ENCODE data around the gene NIN. TPM values are rescaled to one million over a fixed set of nuclear protein-coding genes. Genes with fewer than 3 reads are reported as not detected.

Gene NIN
- total RNA-seq, 1 donor from 2014 or later: 45.4 TPM

DNA sequence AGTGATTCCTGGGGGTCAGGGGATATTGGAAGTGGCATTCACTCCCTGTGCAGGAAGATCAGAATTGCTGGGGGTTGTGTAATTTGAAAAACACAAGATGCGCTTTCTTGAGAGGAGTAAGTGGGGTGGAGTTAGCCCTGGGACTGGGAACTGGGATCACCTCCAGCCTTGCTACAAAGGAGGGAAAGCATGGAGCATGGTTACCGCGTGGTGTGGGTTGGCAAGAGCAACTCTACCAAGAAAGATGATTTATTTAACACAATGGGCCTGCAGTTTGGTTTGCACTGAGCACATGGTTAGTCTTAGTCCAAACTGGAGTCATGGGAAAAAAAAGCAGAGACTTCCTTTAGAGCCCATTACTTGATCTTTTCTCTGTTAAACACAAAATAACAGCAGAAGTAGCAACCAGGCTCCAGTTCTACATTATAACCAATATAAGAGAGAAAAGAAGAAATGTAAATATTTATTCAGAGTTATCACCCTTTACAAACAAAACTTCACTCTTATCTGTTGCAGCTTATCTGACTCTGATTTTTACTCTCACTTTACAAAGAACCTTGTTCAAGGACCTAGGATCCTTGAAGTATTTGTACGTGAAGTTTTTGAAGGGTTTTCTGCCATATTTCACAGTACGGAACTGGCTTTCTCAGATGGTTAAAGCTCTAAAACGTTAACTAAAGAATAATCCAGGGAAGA, 2.1 kb upstream of the NIN start:
- no peak overlapping the region for H3K9ac ChIP-seq (ENCODE audit: low read length)
- H3K4me3 Mint-ChIP-seq (ENCODE audit: unreplicated experiment): peak overlapping the region; percentile 14
- H3K9me3 Mint-ChIP-seq (ENCODE audit: unreplicated experiment): no peaks in the 10 kb centered on the region
- no peaks in the 10 kb centered on the region for H3K36me3 ChIP-seq (ENCODE audit: insufficient read depth, low read length)
- H4K20me1 ChIP-seq (ENCODE audit: insufficient read depth, low read length): peaks cover 21% of the 10 kb centered on the region
- no peak for TF ChIP-seq CTCF (IDR thresholded peaks at IDR 0.05; ENCODE audit: insufficient read depth, low read depth, low read length)
- H3K9me3 ChIP-seq (ENCODE audit: insufficient read depth, low read depth, low read length): no peaks in the 10 kb centered on the region
- H3K79me2 ChIP-seq (ENCODE audit: insufficient read depth, low read length): peaks cover 20% of the 10 kb centered on the region
- no peak overlapping the region for H3K4me3 ChIP-seq (ENCODE audit: insufficient read depth, low read depth, low read length)
- H2AFZ ChIP-seq (ENCODE audit: low read depth, low read length): no peak overlapping the region
- peaks cover 27% of the 10 kb centered on the region for H3K4me1 Mint-ChIP-seq (ENCODE audit: low read depth, unreplicated experiment)
- no peak overlapping the region for H3K27ac Mint-ChIP-seq (ENCODE audit: unreplicated experiment)
- H3K36me3 Mint-ChIP-seq (ENCODE audit: low read depth, unreplicated experiment): no peaks in the 10 kb centered on the region
- H3K4me2 ChIP-seq (ENCODE audit: low read length): no peak overlapping the region
- DNase-seq (ENCODE audit: low read depth): no peak
- peaks cover 6% of the 10 kb centered on the region for H3K27me3 Mint-ChIP-seq (ENCODE audit: low read depth, unreplicated experiment)
- peaks cover 18% of the 10 kb centered on the region for H3K4me1 ChIP-seq (ENCODE audit: insufficient read depth, low read length)
- FAIRE-seq: no peak
- H3K27me3 ChIP-seq (ENCODE audit: insufficient read depth, low read length): no peaks in the 10 kb centered on the region
- H3K27ac ChIP-seq (ENCODE audit: low read depth, low read length): no peak overlapping the region

- H3K36me3 ChIP-seq (ENCODE audit: insufficient read depth, low read length): no peaks in the 10 kb centered on the region
- Mint-ChIP-seq H3K4me3 (ENCODE audit: unreplicated experiment) (peak overlapping the region; percentile 95), H3K27me3 (ENCODE audit: low read depth, unreplicated experiment) (peaks cover 6% of the 10 kb centered on the region), H3K36me3 (ENCODE audit: low read depth, unreplicated experiment) (peaks cover 2% of the 10 kb centered on the region), H3K4me1 (ENCODE audit: low read depth, unreplicated experiment) (peaks cover 23% of the 10 kb centered on the region), H3K27ac (ENCODE audit: unreplicated experiment) (no peak overlapping the region), H3K9me3 (ENCODE audit: unreplicated experiment) (no peaks in the 10 kb centered on the region)
- H4K20me1 ChIP-seq (ENCODE audit: insufficient read depth, low read length): peaks cover 35% of the 10 kb centered on the region
- H3K27ac ChIP-seq (ENCODE audit: low read depth, low read length): peak overlapping the region; percentile 49
- no peak for TF ChIP-seq EZH2 (IDR thresholded peaks at IDR 0.05; ENCODE audit: insufficient read depth, low read length)
- TF ChIP-seq CTCF (IDR thresholded peaks at IDR 0.05; ENCODE audit: insufficient read depth, low read depth, low read length): no peak
- peak overlapping the region; percentile 90 for H3K4me2 ChIP-seq (ENCODE audit: low read length)
- H3K9me3 ChIP-seq (ENCODE audit: insufficient read depth, low read depth, low read length): no peaks in the 10 kb centered on the region
- H3K9ac ChIP-seq (ENCODE audit: low read length): peak overlapping the region; percentile 84
- DNase-seq (ENCODE audit: low read depth): no peak
- no peaks in the 10 kb centered on the region for H3K27me3 ChIP-seq (ENCODE audit: insufficient read depth, low read length)
- no peak for FAIRE-seq
- peak overlapping the region; percentile 97 for H2AFZ ChIP-seq (ENCODE audit: low read depth, low read length)
- H3K4me1 ChIP-seq (ENCODE audit: insufficient read depth, low read length): peaks cover 18% of the 10 kb centered on the region
- peaks cover 33% of the 10 kb centered on the region for H3K79me2 ChIP-seq (ENCODE audit: insufficient read depth, low read length)
- peak overlapping the region; percentile 83 for H3K4me3 ChIP-seq (ENCODE audit: insufficient read depth, low read depth, low read length)
These were observed 785 bp upstream of the NIN start for GRCh38 chr14:50831726-50832168.

Data from astrocyte (in vitro differentiated cells and primary cell).